Motor neuron (in vitro differentiated cells): ENCODE data around the gene GLYATL1B. TPM values are rescaled to one million over a fixed set of nuclear protein-coding genes. Genes with fewer than 3 reads are reported as not detected.
"Not testable (repeated sequence)": the region's sequence is repeated elsewhere in the genome, so short reads cannot be mapped to it uniquely, and the experiment has no call there.

Source experiments
- ATAC-seq, 8 experiments: fragments of 200-7000 bp; cut with Tn5 transposase; replicated peaks in 6 of 8; 2 replicates each; pipeline ENCODE4 v1.8.0; 2021; ENCODE audit warnings: mild to moderate bottlenecking in 8 of 8, moderate library complexity in 8 of 8
- H3K27ac ChIP-seq, 2 donors: fragments of 250-450 bp; sonication (Bioruptor Pico); 2 replicates each; pipeline ENCODE4 v1.9.0; 2021; ENCODE audit warnings: antibody characterized with exemption in 2 of 2, mild to moderate bottlenecking in 2 of 2, moderate library complexity in 1 of 2
- H3K4me1 ChIP-seq, 2 donors: fragments of 250-450 bp; sonication (Bioruptor Pico); replicated peaks in 1 of 2; 2 replicates each; pipeline ENCODE4 v1.6.1; 2021; ENCODE audit warnings: antibody characterized with exemption in 2 of 2, mild to moderate bottlenecking in 2 of 2, moderate library complexity in 1 of 2
- H3K4me3 ChIP-seq, 5 donors: fragments of 250-450 bp; sonication (Bioruptor Pico); 2 replicates each; pipeline ENCODE4 v1.9.0; 2021; ENCODE audit warnings: antibody characterized with exemption in 5 of 5, mild to moderate bottlenecking in 5 of 5, moderate library complexity in 4 of 5
- WGBS, 10 experiments: fragments of 450-650 bp; shearing (Covaris generic); methylation state at CpG; one replicate each; pipeline ENCODE4 v1.0.0; 2022; 5-methylcytosine and 5-hydroxymethylcytosine counted together
- in situ Hi-C, 9 experiments: fragments of 400-800 bp; cut with MboI; loops; one replicate each; pipeline ENCODE4 v1.15.0; 2021; ENCODE audit warnings: low sequenced_read_pairs in 9 of 9, low pct_unique_long_range_greater_than_20kb in 2 of 9; ENCODE audit not compliant: unreplicated experiment in 9 of 9
- total RNA-seq, 8 experiments: library from RNA; unstranded; fragments of 300-600 nt; gene quantifications; 2 replicates each; pipeline versions ENCODE4 v1.2.3 to v1.2.4, GENCODE V29; 2022

The GLYATL1B gene
- total RNA-seq, 8 experiments from 2014 or later, result not detected

- 0 to 17% (median 2%) methylated on average over 1 to 18 of the region's 64 CpGs; no CpG with 5 or more reads in 5 of the 10 experiments for WGBS, 10 experiments
- peaks cover 0 to 6% of the 10 kb centered on the region in 2 donors for H3K4me1 ChIP-seq
- peak; percentile 93 to 98 (median 96) for ATAC-seq
- H3K4me3 ChIP-seq, result peak within 1 kb of the TSS; percentile 38 to 66 (median 45)
- no peak within 1 kb of the TSS for H3K27ac ChIP-seq
- in situ Hi-C loops, result no loop called here
Observed at GRCh38 chr11:59106363-59107336, 20.5 kb downstream of the GLYATL1B start, which contains the start of gene FAM111B. TSS of gene FAM111B (plus strand) at chr11:59107237. CDS start at chr11:59109626, 2,389 bp downstream.

- WGBS, 10 experiments, result 0 to 62% (median 12%) methylated on average over 1 to 7 of the region's 10 CpGs; no CpG with 5 or more reads in 6 of the 10 experiments
- H3K4me3 ChIP-seq, result peak overlapping the region in 4 of 5 donors; percentile 45 to 66 (median 48)
- H3K27ac ChIP-seq, in situ Hi-C loops, H3K4me1 ChIP-seq, ATAC-seq: not testable (repeated sequence)
Observed at GRCh38 chr11:59107721-59108120, 21.6 kb downstream of the GLYATL1B start.

GRCh38 chr11:59112494-59112893, 26.4 kb downstream of the GLYATL1B start:
- in situ Hi-C loops, result no loop called here
- no peak overlapping the region for H3K27ac ChIP-seq
- ATAC-seq, result no peak
- no peaks in the 10 kb centered on the region for H3K4me1 ChIP-seq
- H3K4me3 ChIP-seq, result no peak overlapping the region
- WGBS, 10 experiments, result 23 to 100% (median 74%) methylated on average over 2 of the region's 2 CpGs; no CpG with 5 or more reads in 1 of the 10 experiments

GRCh38 chr11:59114344-59114743, 28.2 kb downstream of the GLYATL1B start:
- ATAC-seq, result no peak
- Histone ChIP-seq H3K27ac (no peak overlapping the region), H3K4me1 (no peaks in the 10 kb centered on the region), H3K4me3 (no peak overlapping the region)
- 91 to 100% (median 100%) methylated on average over 1 to 3 of the region's 3 CpGs; no CpG with 5 or more reads in 2 of the 10 experiments for WGBS, 10 experiments
- in situ Hi-C loops, result no loop called here

- Histone ChIP-seq H3K27ac (no peak overlapping the region), H3K4me3 (no peak overlapping the region), H3K4me1 (no peaks in the 10 kb centered on the region)
- peak in 3 of 8 experiments; percentile 22 to 97 (median 82) for ATAC-seq
- in situ Hi-C loops, result no loop called here
- WGBS, 10 experiments, result 80 to 100% (median 100%) methylated on average over 1 of the region's 1 CpG; no CpG with 5 or more reads in 5 of the 10 experiments
Observed at GRCh38 chr11:59115553-59115952, 29.4 kb downstream of the GLYATL1B start.

GRCh38 chr11:59117774-59118173, 31.7 kb downstream of the GLYATL1B start:
- no peak overlapping the region for H3K4me3 ChIP-seq
- 17 to 100% (median 92%) methylated on average over 1 to 2 of the region's 2 CpGs; no CpG with 5 or more reads in 3 of the 10 experiments for WGBS, 10 experiments
- no peak overlapping the region for H3K27ac ChIP-seq
- H3K4me1 ChIP-seq, result no peaks in the 10 kb centered on the region
- ATAC-seq, result no peak
- in situ Hi-C loops, result no loop called here

- ATAC-seq, result no peak
- no peaks in the 10 kb centered on the region for H3K4me1 ChIP-seq
- H3K4me3 ChIP-seq, result no peak overlapping the region
- in situ Hi-C loops, result no loop called here
- H3K27ac ChIP-seq, result no peak overlapping the region
Observed at GRCh38 chr11:59119826-59120225, 33.7 kb downstream of the GLYATL1B start.

- Histone ChIP-seq H3K27ac (no peak overlapping the region), H3K4me3 (no peak overlapping the region), H3K4me1 (no peaks in the 10 kb centered on the region)
- 6 to 100% (median 50%) methylated on average over 1 to 13 of the region's 20 CpGs; no CpG with 5 or more reads in 3 of the 10 experiments for WGBS, 10 experiments
- peak; percentile 87 to 100 (median 99) for ATAC-seq
- in situ Hi-C loops, result no loop called here
Observed at GRCh38 chr11:59135648-59136461, 49.7 kb downstream of the GLYATL1B start.

- 50 to 100% (median 87%) methylated on average over 1 to 5 of the region's 6 CpGs; no CpG with 5 or more reads in 1 of the 10 experiments for WGBS, 10 experiments
- H3K4me3 ChIP-seq, H3K4me1 ChIP-seq, H3K27ac ChIP-seq, ATAC-seq, in situ Hi-C loops: not testable (repeated sequence)
Observed at GRCh38 chr11:59136551-59136950, 50.4 kb downstream of the GLYATL1B start.

- ATAC-seq, result no peak
- Histone ChIP-seq H3K4me3 (no peak overlapping the region), H3K4me1 (peaks cover 0 to 3% of the 10 kb centered on the region in 2 donors), H3K27ac (no peak overlapping the region)
- in situ Hi-C loops, result no loop called here
- WGBS, 10 experiments, result 80 to 100% (median 93%) methylated on average over 1 to 14 of the region's 17 CpGs; no CpG with 5 or more reads in 5 of the 10 experiments
Observed at GRCh38 chr11:59137190-59137589, 51.1 kb downstream of the GLYATL1B start.

GRCh38 chr11:59138643-59139042, 52.5 kb downstream of the GLYATL1B start:
- in situ Hi-C loops, result no loop called here
- peaks cover 0 to 3% of the 10 kb centered on the region in 2 donors for H3K4me1 ChIP-seq
- no peak overlapping the region for H3K4me3 ChIP-seq
- no peak overlapping the region for H3K27ac ChIP-seq
- ATAC-seq, result no peak
- 20 to 100% (median 83%) methylated on average over 1 to 2 of the region's 2 CpGs; no CpG with 5 or more reads in 1 of the 10 experiments for WGBS, 10 experiments

- 83 to 100% (median 98%) methylated on average over 1 to 4 of the region's 4 CpGs; no CpG with 5 or more reads in 1 of the 10 experiments for WGBS, 10 experiments
- no peak for ATAC-seq
- H3K4me1 ChIP-seq, result peaks cover 0 to 3% of the 10 kb centered on the region in 2 donors
- no peak overlapping the region for H3K4me3 ChIP-seq
- H3K27ac ChIP-seq, result no peak overlapping the region
- in situ Hi-C loops, result no loop called here
Observed at GRCh38 chr11:59141191-59141590, 55.1 kb downstream of the GLYATL1B start.
